ENCODE data around the gene MGST3. TPM values are rescaled to one million over a fixed set of nuclear protein-coding genes. Genes with fewer than 3 reads are reported as not detected.

MGST3 gene
- total RNA-seq, 1 experiment from 2014 or later, result 173 TPM

DNA sequence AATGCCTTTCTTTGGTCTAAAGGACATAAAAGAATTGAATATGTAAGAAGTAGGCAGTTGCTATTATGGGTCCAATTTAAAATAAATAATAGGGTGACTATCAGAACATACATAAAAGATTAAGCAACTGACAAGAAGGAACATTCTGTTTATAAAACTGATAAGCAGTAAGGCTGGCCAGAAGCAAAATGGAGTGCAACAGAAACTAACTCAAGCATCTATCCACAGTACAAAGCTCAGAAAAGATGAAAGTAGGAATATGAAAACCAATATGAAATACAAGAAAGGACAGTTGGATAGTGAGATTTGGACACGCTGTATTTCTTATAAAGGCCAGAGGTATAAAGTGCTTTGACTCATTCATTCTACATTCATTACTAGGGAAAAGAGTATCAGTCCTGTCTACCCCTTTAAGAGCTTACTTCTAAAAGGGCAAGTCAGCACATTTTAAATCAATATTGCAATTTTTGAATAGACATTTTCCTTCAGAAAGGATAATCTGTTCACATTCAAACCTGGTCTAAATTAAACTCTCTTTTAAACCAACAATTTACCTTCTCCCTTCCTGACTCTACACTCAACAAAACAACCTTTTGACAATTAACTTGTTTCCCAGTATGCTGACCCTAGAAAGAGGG, 52.9 kb downstream of the MGST3 start:
- intact Hi-C loops (cut with micrococcal nuclease; ENCODE audit: unreplicated experiment), result no loop called here
- no peak for TF ChIP-seq CTCF (IDR thresholded peaks at IDR 0.05; ENCODE audit: insufficient read depth in 1 of 2, low read depth in 1 of 2, low read length in 1 of 2, severe bottlenecking in 1 of 2, unreplicated experiment in 1 of 2)
- no peaks in the 10 kb centered on the region for H3K36me3 ChIP-seq (ENCODE audit: control insufficient read depth, insufficient read depth, low read length)
- H3K4me1 ChIP-seq, result no peaks in the 10 kb centered on the region
- no peaks in the 10 kb centered on the region for H3K27me3 Mint-ChIP-seq (ENCODE audit: insufficient read depth, unreplicated experiment)
- H3K4me3 ChIP-seq (ENCODE audit: low read depth, low read length), result no peak overlapping the region
- ChIA-PET POLR2A (no interaction called here), CTCF (no interaction called here)
- no peaks in the 10 kb centered on the region for H3K9me3 ChIP-seq
- peaks cover 11% of the 10 kb centered on the region for H3K36me3 Mint-ChIP-seq (ENCODE audit: insufficient read depth, unreplicated experiment)
- no peaks in the 10 kb centered on the region for H3K27me3 ChIP-seq (replicated peaks; ENCODE audit: control insufficient read depth, insufficient read depth, low read length)
- no peak overlapping the region for H3K27ac Mint-ChIP-seq (ENCODE audit: unreplicated experiment)
- H3K4me1 Mint-ChIP-seq (ENCODE audit: low read depth, unreplicated experiment), result no peaks in the 10 kb centered on the region
- BruUV-seq (replicated peaks), result no TSS peak
- peaks cover 9% of the 10 kb centered on the region for H3K9me3 Mint-ChIP-seq (ENCODE audit: unreplicated experiment)
- no peak overlapping the region for H3K4me3 Mint-ChIP-seq (ENCODE audit: unreplicated experiment)
- DNase-seq, result no peak

DNA sequence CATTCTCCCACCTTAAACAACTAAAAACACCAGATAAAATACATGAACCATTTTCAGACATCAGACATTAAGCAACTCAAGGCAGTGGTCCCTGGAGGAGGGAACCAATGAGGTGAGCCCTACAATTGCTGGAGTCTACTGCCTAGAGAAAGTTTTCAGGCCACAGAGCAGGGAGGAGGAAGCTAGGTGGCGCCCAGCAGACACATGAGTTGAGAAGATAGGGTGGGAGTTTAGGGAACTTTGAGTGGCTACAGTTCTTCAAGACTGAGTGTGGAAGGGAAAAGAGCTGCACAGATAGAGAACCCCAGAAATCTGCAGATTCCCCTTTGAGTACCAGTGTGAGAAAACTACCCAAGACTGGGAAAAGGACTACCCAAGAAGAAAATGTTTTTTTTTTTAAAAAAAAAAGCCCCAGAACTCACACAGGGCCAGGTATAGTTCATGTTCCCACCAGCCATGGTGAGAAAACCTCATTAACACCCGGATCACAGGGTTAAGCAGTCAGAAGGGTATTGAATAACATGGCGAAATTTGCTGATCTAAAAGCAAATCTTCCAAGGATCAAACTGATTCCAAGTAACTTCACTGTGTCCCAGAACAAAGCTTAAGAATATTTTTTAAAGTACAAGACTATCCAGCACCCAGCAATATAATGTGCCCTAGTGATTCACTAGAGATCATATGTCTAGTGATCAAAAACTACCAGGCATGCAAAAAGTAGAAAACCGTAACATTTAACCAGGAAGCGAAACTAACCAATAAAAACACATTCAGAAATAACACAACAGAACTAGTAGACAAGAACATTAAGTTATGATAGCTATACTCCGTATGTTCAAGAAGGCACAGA, 55.3 kb downstream of the MGST3 start:
- Mint-ChIP-seq H3K36me3 (ENCODE audit: insufficient read depth, unreplicated experiment) (peaks cover 16% of the 10 kb centered on the region), H3K27me3 (ENCODE audit: insufficient read depth, unreplicated experiment) (no peaks in the 10 kb centered on the region), H3K9me3 (ENCODE audit: unreplicated experiment) (peaks cover 9% of the 10 kb centered on the region), H3K4me1 (ENCODE audit: low read depth, unreplicated experiment) (no peaks in the 10 kb centered on the region), H3K4me3 (ENCODE audit: unreplicated experiment) (no peak overlapping the region), H3K27ac (ENCODE audit: unreplicated experiment) (no peak overlapping the region)
- H3K27me3 ChIP-seq (replicated peaks; ENCODE audit: control insufficient read depth, insufficient read depth, low read length), result no peaks in the 10 kb centered on the region
- no peaks in the 10 kb centered on the region for H3K36me3 ChIP-seq (ENCODE audit: control insufficient read depth, insufficient read depth, low read length)
- DNase-seq, result no peak
- ChIA-PET POLR2A (no interaction called here), CTCF (interaction anchor here (1.0 kb wide), 1 partner anchor 84 kb away, joined by 4 read pairs; no protein-coding TSS in a partner anchor)
- no peak overlapping the region for H3K4me3 ChIP-seq (ENCODE audit: low read depth, low read length)
- no peaks in the 10 kb centered on the region for H3K9me3 ChIP-seq
- TF ChIP-seq CTCF (IDR thresholded peaks at IDR 0.05; ENCODE audit: insufficient read depth in 1 of 2, low read depth in 1 of 2, low read length in 1 of 2, severe bottlenecking in 1 of 2, unreplicated experiment in 1 of 2), result peak in 1 of 2 experiments; percentile 43
- intact Hi-C loops (cut with micrococcal nuclease; ENCODE audit: unreplicated experiment), result no loop called here
- no TSS peak for BruUV-seq (replicated peaks)
- no peaks in the 10 kb centered on the region for H3K4me1 ChIP-seq

DNA sequence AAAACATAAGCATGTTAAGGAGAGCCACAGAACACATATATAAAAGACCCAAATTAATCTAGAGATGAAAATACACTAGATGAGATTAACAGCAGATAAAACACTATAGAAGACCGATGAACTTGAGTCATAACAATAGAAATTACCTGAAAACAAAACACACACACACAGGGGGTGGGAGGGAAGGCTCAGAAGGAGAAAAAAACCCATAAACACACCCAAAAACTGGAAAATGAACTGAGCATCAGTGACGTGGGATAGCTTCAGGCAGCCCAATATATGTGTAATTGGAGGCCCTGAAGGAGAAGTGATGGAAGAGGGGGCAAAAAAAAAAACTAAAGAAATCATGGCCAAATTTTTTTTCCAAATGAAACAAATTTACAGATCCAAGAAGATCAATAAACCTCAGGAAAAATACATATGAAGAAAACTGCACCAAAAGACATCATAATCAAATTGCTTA, 56.0 kb downstream of the MGST3 start:
- no peak overlapping the region for H3K4me3 ChIP-seq (ENCODE audit: low read depth, low read length)
- Mint-ChIP-seq H3K4me1 (ENCODE audit: low read depth, unreplicated experiment) (no peaks in the 10 kb centered on the region), H3K4me3 (ENCODE audit: unreplicated experiment) (no peak overlapping the region), H3K36me3 (ENCODE audit: insufficient read depth, unreplicated experiment) (peaks cover 16% of the 10 kb centered on the region), H3K27me3 (ENCODE audit: insufficient read depth, unreplicated experiment) (no peaks in the 10 kb centered on the region), H3K27ac (ENCODE audit: unreplicated experiment) (no peak overlapping the region), H3K9me3 (ENCODE audit: unreplicated experiment) (peaks cover 9% of the 10 kb centered on the region)
- no peaks in the 10 kb centered on the region for H3K27me3 ChIP-seq (replicated peaks; ENCODE audit: control insufficient read depth, insufficient read depth, low read length)
- no peaks in the 10 kb centered on the region for H3K4me1 ChIP-seq
- intact Hi-C loops (cut with micrococcal nuclease; ENCODE audit: unreplicated experiment), result no loop called here
- CTCF ChIA-PET, result no interaction called here
- no peaks in the 10 kb centered on the region for H3K9me3 ChIP-seq
- no peak for DNase-seq
- no peaks in the 10 kb centered on the region for H3K36me3 ChIP-seq (ENCODE audit: control insufficient read depth, insufficient read depth, low read length)
- BruUV-seq (replicated peaks), result no TSS peak
- POLR2A ChIA-PET, result no interaction called here
- no peak for TF ChIP-seq CTCF (IDR thresholded peaks at IDR 0.05; ENCODE audit: insufficient read depth in 1 of 2, low read depth in 1 of 2, low read length in 1 of 2, severe bottlenecking in 1 of 2, unreplicated experiment in 1 of 2)

Data from Caco-2 (cell line).